Fibroblast of pulmonary artery (primary cell): ENCODE results near the gene CSNK1G2.
A peak's percentile ranks its signal among the peaks of the same experiment; 100 is the strongest.

Experiments
- DNase-seq: peaks from one replicate; pipeline ENCODE4 v3.0.0-alpha.2; 2010; ENCODE audit warnings: low read depth
- H3K4me3 ChIP-seq: replicated peaks from 2 replicates; pipeline ENCODE4 v1.5.1; 2011; ENCODE audit warnings: low read depth, mild to moderate bottlenecking, control low read depth, low read length, moderate library complexity
- CTCF ChIP-seq: IDR thresholded peaks from 2 replicates; pipeline ENCODE4 v1.5.1; 2011; ENCODE audit warnings: mild to moderate bottlenecking, control low read depth, low read length, inconsistent platforms; ENCODE audit errors: missing control alignments

The CSNK1G2 gene

GRCh38 chr19:1941146-1942077 lies at the start of gene CSNK1G2:
Gene CSNK1G2 (plus strand): TSS chr19:1941172. CDS start chr19:1969773, 28,601 bp downstream.
- peak within 1 kb of the TSS; percentile 86 for H3K4me3 ChIP-seq
- TF ChIP-seq CTCF: no peak
- DNase-seq: no peak

- H3K4me3 ChIP-seq: no peak overlapping the region
- TF ChIP-seq CTCF: no peak
- DNase-seq: no peak
These were observed 47.2 kb upstream of the CSNK1G2 start for GRCh38 chr19:1893791-1894190.

GRCh38 chr19:1896508-1896907 lies 44.5 kb upstream of the CSNK1G2 start:
- no peak for TF ChIP-seq CTCF
- no peak overlapping the region for H3K4me3 ChIP-seq
- no peak for DNase-seq

- no peak for TF ChIP-seq CTCF
- no peak overlapping the region for H3K4me3 ChIP-seq
- DNase-seq: no peak
These were observed 39.0 kb upstream of the CSNK1G2 start for GRCh38 chr19:1901940-1902404.

- DNase-seq: no peak
- no peak for TF ChIP-seq CTCF
- no peak overlapping the region for H3K4me3 ChIP-seq
These were observed 38.0 kb upstream of the CSNK1G2 start for GRCh38 chr19:1902923-1903322.

GRCh38 chr19:1904860-1905109 lies 36.2 kb upstream of the CSNK1G2 start:
- DNase-seq: no peak
- H3K4me3 ChIP-seq: peak overlapping the region; percentile 28
- TF ChIP-seq CTCF: no peak
